Vagina (tissue), 2 donors: ENCODE results near the gene PELI2. TPM values are rescaled to one million over a fixed set of nuclear protein-coding genes. Genes with fewer than 3 reads are reported as not detected.

Experiments used
- DNase-seq, 2 donors: peaks; one replicate each; pipeline ENCODE4 v3.0.0-alpha.2; 2017; ENCODE audit errors: extremely low spot score in 2 of 2
- H3K27ac ChIP-seq: fragments of 200-600 bp; sonication (generic); one replicate; pipeline ENCODE4 v1.5.1; 2019
- H3K27me3 ChIP-seq: fragments of 200-600 bp; sonication (generic); one replicate; pipeline ENCODE4 v1.5.1; 2019
- H3K36me3 ChIP-seq, 2 donors: fragments of 200-600 bp; sonication (generic); one replicate each; pipeline ENCODE4 v1.5.1; 2017 to 2019
- H3K4me1 ChIP-seq: fragments of 200-600 bp; sonication (generic); one replicate; pipeline ENCODE4 v1.5.1; 2019
- H3K4me3 ChIP-seq, 2 donors: fragments of 200-600 bp; sonication (generic); 1 replicate in 1 of 2; 2 replicates in 1 of 2; pipeline ENCODE4 v1.5.1; 2016 to 2019
- H3K9me3 ChIP-seq: fragments of 200-600 bp; sonication (generic); one replicate; pipeline ENCODE4 v1.5.1; 2019
- CTCF ChIP-seq, 3 experiments: fragments of 450-650 bp in 2 of 3; fragments of 200-600 bp in 1 of 3; sonication (generic) in 1 of 3; IDR thresholded peaks; one replicate each; pipeline ENCODE4 v1.5.1; 2017 to 2019; ENCODE audit warnings: antibody characterized with exemption in 3 of 3, mild to moderate bottlenecking in 2 of 3, moderate library complexity in 2 of 3
- POLR2A ChIP-seq, 2 donors: fragments of 450-650 bp; IDR thresholded peaks; one replicate each; pipeline ENCODE4 v1.6.1; 2017; ENCODE audit warnings: antibody characterized with exemption in 2 of 2, mild to moderate bottlenecking in 2 of 2, moderate library complexity in 2 of 2
- POLR2AphosphoS5 ChIP-seq, 2 donors: sonication (generic); formaldehyde crosslinking; IDR thresholded peaks; one replicate each; pipeline ENCODE4 v1.9.0; 2017; ENCODE audit warnings: antibody characterized with exemption in 2 of 2, mild to moderate bottlenecking in 2 of 2, low read depth in 1 of 2; ENCODE audit not compliant: insufficient read depth in 1 of 2
- intact Hi-C: fragments of 100-400 bp; cut with DNase I; formaldehyde crosslinking; loops from one replicate; pipeline ENCODE4 v1.15.1; 2023
- total RNA-seq: library from RNA; depleted of rRNA; stranded (reverse); fragments of >200 nt; gene quantifications from one replicate; pipeline ENCODE4 v1.2.3, GENCODE V29; 2016

Gene PELI2
- total RNA-seq, 1 donor from 2014 or later: 9.6 TPM

- intact Hi-C loops: no loop called here
- no peak for DNase-seq
- Histone ChIP-seq H3K4me1 (peaks cover 29% of the 10 kb centered on the region), H3K9me3 (peaks cover 11% of the 10 kb centered on the region), H3K27me3 (no peaks in the 10 kb centered on the region), H3K36me3 (no peaks in the 10 kb centered on the region), H3K27ac (no peak overlapping the region), H3K4me3 (no peak overlapping the region)
- no peak for TF ChIP-seq POLR2AphosphoS5 (IDR thresholded peaks at IDR 0.05; ENCODE audit: insufficient read depth in 1 of 2, low read depth in 1 of 2)
- TF ChIP-seq CTCF (IDR thresholded peaks at IDR 0.05): no peak
- TF ChIP-seq POLR2A (IDR thresholded peaks at IDR 0.05): no peak
Measured at GRCh38 chr14:56168007-56168616, 49.9 kb downstream of the PELI2 start.

- intact Hi-C loops: no loop called here
- Histone ChIP-seq H3K27ac (no peak overlapping the region), H3K36me3 (no peaks in the 10 kb centered on the region), H3K27me3 (no peaks in the 10 kb centered on the region), H3K9me3 (peaks cover 7% of the 10 kb centered on the region), H3K4me1 (peaks cover 30% of the 10 kb centered on the region), H3K4me3 (no peak overlapping the region)
- DNase-seq: no peak
- TF ChIP-seq POLR2AphosphoS5 (IDR thresholded peaks at IDR 0.05; ENCODE audit: insufficient read depth in 1 of 2, low read depth in 1 of 2): no peak
- no peak for TF ChIP-seq POLR2A (IDR thresholded peaks at IDR 0.05)
- TF ChIP-seq CTCF (IDR thresholded peaks at IDR 0.05): no peak
Measured at GRCh38 chr14:56170028-56170427, 51.8 kb downstream of the PELI2 start.

GRCh38 chr14:56170877-56171422, 52.7 kb downstream of the PELI2 start:
- Histone ChIP-seq H3K9me3 (peaks cover 5% of the 10 kb centered on the region), H3K27ac (no peak overlapping the region), H3K36me3 (no peaks in the 10 kb centered on the region), H3K4me3 (no peak overlapping the region), H3K4me1 (peaks cover 30% of the 10 kb centered on the region), H3K27me3 (no peaks in the 10 kb centered on the region)
- DNase-seq: no peak
- intact Hi-C loops: no loop called here
- no peak for TF ChIP-seq POLR2A (IDR thresholded peaks at IDR 0.05)
- TF ChIP-seq CTCF (IDR thresholded peaks at IDR 0.05): no peak
- TF ChIP-seq POLR2AphosphoS5 (IDR thresholded peaks at IDR 0.05; ENCODE audit: insufficient read depth in 1 of 2, low read depth in 1 of 2): no peak

GRCh38 chr14:56172074-56172473, 53.9 kb downstream of the PELI2 start:
- Histone ChIP-seq H3K4me1 (peaks cover 30% of the 10 kb centered on the region), H3K27ac (peak overlapping the region; percentile 34)
- no peak for DNase-seq

More at GRCh38 chr14:56172074-56172473, 53.9 kb downstream of the PELI2 start:
- Histone ChIP-seq H3K9me3 (no peaks in the 10 kb centered on the region), H3K27me3 (no peaks in the 10 kb centered on the region), H3K36me3 (no peaks in the 10 kb centered on the region), H3K4me3 (no peak overlapping the region)
- TF ChIP-seq POLR2A (IDR thresholded peaks at IDR 0.05): no peak
- no peak for TF ChIP-seq POLR2AphosphoS5 (IDR thresholded peaks at IDR 0.05; ENCODE audit: insufficient read depth in 1 of 2, low read depth in 1 of 2)
- no peak for TF ChIP-seq CTCF (IDR thresholded peaks at IDR 0.05)
- intact Hi-C loops: no loop called here
